ENCODE results near the gene LRRC36.

Gene LRRC36

GRCh38 chr16:67281536-67282446, 44.8 kb upstream of the LRRC36 start:
- Histone ChIP-seq H2BK120ac (ENCODE audit: low read depth, low read length) (no peak overlapping the region), H3K9me3 (replicated peaks in 1 of 2; ENCODE audit: control insufficient read depth in 2 of 2, insufficient read depth in 1 of 2, low read depth in 1 of 2, low read length in 2 of 2) (no peaks in the 10 kb centered on the region), H4K91ac (ENCODE audit: low read depth, low read length, poor library complexity) (no peak overlapping the region), H3K18ac (ENCODE audit: low read length) (peak overlapping the region; percentile 36), H2AFZ (ENCODE audit: low read length) (peak overlapping the region; percentile 17), H3K79me1 (ENCODE audit: low read depth, low read length) (no peaks in the 10 kb centered on the region), H3K36me3 (replicated peaks in 1 of 2; ENCODE audit: control insufficient read depth in 2 of 2, insufficient read depth in 2 of 2, low read length in 2 of 2) (no peaks in the 10 kb centered on the region), H2AK5ac (ENCODE audit: low read depth, low read length) (peak overlapping the region; percentile 43), H3K14ac (ENCODE audit: low read length) (no peak overlapping the region), H3K4me2 (ENCODE audit: insufficient read depth, low read length, poor library complexity, severe bottlenecking) (no peak overlapping the region), H3K27me3 (ENCODE audit: control insufficient read depth in 3 of 3, insufficient read depth in 3 of 3, low read depth in 1 of 3, low read length in 3 of 3) (peaks cover 0 to 68% (median 11%) of the 10 kb centered on the region in 3 experiments), H2BK12ac (ENCODE audit: low read length) (no peak overlapping the region), H2BK15ac (ENCODE audit: low read length) (peak overlapping the region; percentile 14), H3K27ac (replicated peaks; ENCODE audit: low read length) (no peak overlapping the region), H2BK5ac (ENCODE audit: low read length) (no peak overlapping the region), H3K9ac (ENCODE audit: low read depth, low read length, poor library complexity) (no peak overlapping the region), H3K4ac (ENCODE audit: low read length) (peak overlapping the region; percentile 70), H3K4me3 (ENCODE audit: low read length in 2 of 2) (no peak overlapping the region), H4K8ac (ENCODE audit: low read depth, low read length) (no peak overlapping the region), H3K4me1 (ENCODE audit: control insufficient read depth in 2 of 2, insufficient read depth in 1 of 2, low read depth in 1 of 2, low read length in 2 of 2) (no peaks in the 10 kb centered on the region), H3K23ac (ENCODE audit: low read depth, low read length, poor library complexity) (peak overlapping the region; percentile 25)
- WGBS, 2 donors (ENCODE audit: extremely low coverage in 2 of 2, insufficient read length in 2 of 2, insufficient replicate concordance in 1 of 2): no CpG with 5 or more reads among the region's 14 CpGs
- no peak for DNase-seq (ENCODE audit: low spot score)

GRCh38 chr16:67282447-67282805, 44.2 kb upstream of the LRRC36 start:
- Histone ChIP-seq H3K23ac (ENCODE audit: low read depth, low read length, poor library complexity) (peak overlapping the region; percentile 25), H3K36me3 (replicated peaks in 1 of 2; ENCODE audit: control insufficient read depth in 2 of 2, insufficient read depth in 2 of 2, low read length in 2 of 2) (no peaks in the 10 kb centered on the region), H3K9me3 (replicated peaks in 1 of 2; ENCODE audit: control insufficient read depth in 2 of 2, insufficient read depth in 1 of 2, low read depth in 1 of 2, low read length in 2 of 2) (no peaks in the 10 kb centered on the region), H2BK5ac (ENCODE audit: low read length) (no peak overlapping the region), H3K14ac (ENCODE audit: low read length) (no peak overlapping the region), H4K91ac (ENCODE audit: low read depth, low read length, poor library complexity) (no peak overlapping the region), H2BK120ac (ENCODE audit: low read depth, low read length) (no peak overlapping the region), H3K4ac (ENCODE audit: low read length) (no peak overlapping the region), H3K79me1 (ENCODE audit: low read depth, low read length) (no peaks in the 10 kb centered on the region), H3K18ac (ENCODE audit: low read length) (no peak overlapping the region), H3K4me1 (ENCODE audit: control insufficient read depth in 2 of 2, insufficient read depth in 1 of 2, low read depth in 1 of 2, low read length in 2 of 2) (no peaks in the 10 kb centered on the region), H3K4me3 (ENCODE audit: low read length in 2 of 2) (no peak overlapping the region), H2AFZ (ENCODE audit: low read length) (no peak overlapping the region), H3K9ac (ENCODE audit: low read depth, low read length, poor library complexity) (no peak overlapping the region), H2BK15ac (ENCODE audit: low read length) (no peak overlapping the region), H3K27ac (replicated peaks; ENCODE audit: low read length) (no peak overlapping the region), H3K4me2 (ENCODE audit: insufficient read depth, low read length, poor library complexity, severe bottlenecking) (no peak overlapping the region), H2AK5ac (ENCODE audit: low read depth, low read length) (peak overlapping the region; percentile 43), H4K8ac (ENCODE audit: low read depth, low read length) (no peak overlapping the region), H3K27me3 (ENCODE audit: control insufficient read depth in 3 of 3, insufficient read depth in 3 of 3, low read depth in 1 of 3, low read length in 3 of 3) (peaks cover 0 to 69% (median 11%) of the 10 kb centered on the region in 3 experiments), H2BK12ac (ENCODE audit: low read length) (no peak overlapping the region)
- no CpG with 5 or more reads among the region's 10 CpGs for WGBS, 2 donors (ENCODE audit: extremely low coverage in 2 of 2, insufficient read length in 2 of 2, insufficient replicate concordance in 1 of 2)
- DNase-seq (ENCODE audit: low spot score): no peak

- Histone ChIP-seq H3K18ac (ENCODE audit: low read length) (no peak overlapping the region), H3K36me3 (replicated peaks in 1 of 2; ENCODE audit: control insufficient read depth in 2 of 2, insufficient read depth in 2 of 2, low read length in 2 of 2) (no peaks in the 10 kb centered on the region), H2BK12ac (ENCODE audit: low read length) (no peak overlapping the region), H2AK5ac (ENCODE audit: low read depth, low read length) (no peak overlapping the region), H3K9ac (ENCODE audit: low read depth, low read length, poor library complexity) (no peak overlapping the region), H3K9me3 (replicated peaks in 1 of 2; ENCODE audit: control insufficient read depth in 2 of 2, insufficient read depth in 1 of 2, low read depth in 1 of 2, low read length in 2 of 2) (no peaks in the 10 kb centered on the region), H4K91ac (ENCODE audit: low read depth, low read length, poor library complexity) (no peak overlapping the region), H3K27me3 (ENCODE audit: control insufficient read depth in 3 of 3, insufficient read depth in 3 of 3, low read depth in 1 of 3, low read length in 3 of 3) (peaks cover 0 to 64% (median 11%) of the 10 kb centered on the region in 3 experiments), H3K27ac (replicated peaks; ENCODE audit: low read length) (no peak overlapping the region), H3K4me2 (ENCODE audit: insufficient read depth, low read length, poor library complexity, severe bottlenecking) (no peak overlapping the region), H3K4me3 (ENCODE audit: low read length in 2 of 2) (no peak overlapping the region), H2BK5ac (ENCODE audit: low read length) (no peak overlapping the region), H2AFZ (ENCODE audit: low read length) (no peak overlapping the region), H3K23ac (ENCODE audit: low read depth, low read length, poor library complexity) (no peak overlapping the region), H2BK120ac (ENCODE audit: low read depth, low read length) (no peak overlapping the region), H4K8ac (ENCODE audit: low read depth, low read length) (no peak overlapping the region), H2BK15ac (ENCODE audit: low read length) (no peak overlapping the region), H3K4me1 (ENCODE audit: control insufficient read depth in 2 of 2, insufficient read depth in 1 of 2, low read depth in 1 of 2, low read length in 2 of 2) (no peaks in the 10 kb centered on the region), H3K14ac (ENCODE audit: low read length) (no peak overlapping the region), H3K4ac (ENCODE audit: low read length) (no peak overlapping the region), H3K79me1 (ENCODE audit: low read depth, low read length) (no peaks in the 10 kb centered on the region)
- no CpG with 5 or more reads among the region's 7 CpGs for WGBS, 2 donors (ENCODE audit: extremely low coverage in 2 of 2, insufficient read length in 2 of 2, insufficient replicate concordance in 1 of 2)
- DNase-seq (ENCODE audit: low spot score): no peak
Measured at GRCh38 chr16:67283039-67283825, 43.4 kb upstream of the LRRC36 start.

Measured in neuronal stem cell (in vitro differentiated cells).